Stimulated activated CD4-positive, alpha-beta T cell treated with anti-CD3 and anti-CD28 coated beads, TNF-alpha, amount 100 ng/mL, for 1 hour (primary cell): ENCODE results near the gene HIVEP3.
"Not testable (repeated sequence)": the region's sequence is repeated elsewhere in the genome, so short reads cannot be mapped to it uniquely, and the experiment has no call there.

ENCODE experiments used
- DNase-seq, 3 donors: peaks; one replicate each; pipeline ENCODE4 v3.0.0-alpha.2; 2020; ENCODE audit warnings: low read depth in 3 of 3, low spot score in 1 of 3

HIVEP3 gene

DNA sequence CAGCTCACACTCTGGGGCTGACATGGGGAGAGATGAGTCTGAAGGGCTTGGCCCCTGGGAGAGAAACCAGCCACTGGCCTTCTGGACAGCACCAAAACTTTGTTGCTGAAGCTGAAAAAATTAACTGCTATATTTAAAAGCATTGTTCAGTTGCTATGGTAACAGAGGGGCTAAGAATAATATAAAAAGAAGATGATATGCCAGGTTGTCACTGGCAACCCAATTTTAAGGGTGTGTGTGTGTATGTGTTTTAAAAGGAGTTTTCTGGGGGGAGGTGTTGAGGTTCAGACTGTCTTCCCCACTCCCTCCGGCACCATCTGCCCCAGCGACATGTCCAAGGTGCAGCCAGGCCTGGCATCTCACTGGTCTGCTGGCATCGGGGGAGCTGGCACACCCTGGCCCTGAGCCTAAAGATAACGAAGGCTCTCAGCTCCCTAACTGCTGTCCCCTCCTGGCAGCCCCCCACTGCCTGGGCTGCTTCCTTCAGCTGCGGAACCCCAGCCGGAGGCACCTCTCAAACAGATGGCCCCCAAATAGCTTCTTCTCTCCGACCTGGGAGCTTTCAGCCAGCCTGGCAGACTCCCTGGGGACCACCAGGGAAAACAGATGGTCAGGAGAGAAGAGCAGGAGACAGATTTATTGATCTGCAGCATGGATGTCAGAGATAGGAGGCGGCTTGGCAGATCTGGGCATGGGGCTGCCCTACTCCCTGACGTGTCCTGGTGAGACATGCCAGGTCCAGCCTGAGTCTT, 203.9 kb downstream of the HIVEP3 start:
- DNase-seq = no peak

DNA sequence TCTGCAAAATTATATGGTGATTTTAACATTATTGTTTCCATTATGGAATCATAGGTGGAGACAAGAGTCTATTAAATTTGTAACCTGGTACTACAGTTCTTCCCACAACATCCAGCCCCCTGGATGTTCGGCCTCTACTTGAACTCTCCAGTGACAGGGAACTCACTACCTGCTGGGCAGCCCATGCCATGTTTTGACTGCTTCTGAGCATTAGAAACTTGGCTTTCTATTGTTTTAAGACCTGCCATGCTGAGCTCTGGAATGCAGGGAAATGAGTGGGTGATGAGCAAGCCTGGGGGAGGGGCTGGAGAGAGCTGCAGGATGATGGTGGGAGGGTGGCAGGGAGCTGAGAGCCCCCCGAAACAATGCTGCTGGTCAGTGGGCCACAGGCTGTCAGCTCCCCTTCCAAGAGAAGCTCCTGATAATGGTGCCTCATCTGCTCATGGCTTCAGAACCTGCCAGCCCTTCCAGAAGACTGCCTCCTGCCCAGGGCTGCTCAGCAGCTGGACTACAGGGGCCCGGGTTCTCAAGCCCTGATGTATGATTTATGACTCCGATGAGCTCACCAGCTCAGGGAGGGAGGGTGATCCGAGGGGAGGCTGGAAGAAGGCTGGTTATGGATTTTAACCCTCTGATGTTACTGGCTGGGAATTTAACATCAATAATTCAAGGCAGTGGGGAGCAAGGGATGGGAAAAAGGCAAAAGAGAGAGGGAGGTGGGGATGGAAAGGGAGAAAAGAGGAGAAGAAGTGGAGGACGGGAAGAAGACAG, 205.0 kb downstream of the HIVEP3 start:
- DNase-seq = no peak

DNA sequence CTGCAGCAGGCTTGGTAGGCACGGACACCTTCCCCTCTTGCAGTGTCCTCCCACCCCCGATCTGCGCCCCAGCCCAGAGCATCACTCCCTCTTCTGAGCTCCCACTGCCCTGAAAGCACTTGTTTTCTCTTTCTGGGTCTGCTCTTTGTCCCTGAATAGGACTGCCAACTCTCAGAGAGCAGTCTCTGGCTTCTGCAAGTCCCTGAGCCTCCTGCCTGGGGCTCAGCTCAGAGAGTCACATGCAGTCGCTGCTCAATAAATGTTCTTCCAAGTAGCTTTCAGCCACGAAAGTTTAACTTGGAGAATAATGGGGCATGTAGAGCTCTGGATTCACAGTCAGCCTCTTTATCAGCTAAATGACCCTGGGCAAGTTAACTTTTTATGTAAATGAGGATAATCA, 205.6 kb downstream of the HIVEP3 start:
- DNase-seq = no peak

DNA sequence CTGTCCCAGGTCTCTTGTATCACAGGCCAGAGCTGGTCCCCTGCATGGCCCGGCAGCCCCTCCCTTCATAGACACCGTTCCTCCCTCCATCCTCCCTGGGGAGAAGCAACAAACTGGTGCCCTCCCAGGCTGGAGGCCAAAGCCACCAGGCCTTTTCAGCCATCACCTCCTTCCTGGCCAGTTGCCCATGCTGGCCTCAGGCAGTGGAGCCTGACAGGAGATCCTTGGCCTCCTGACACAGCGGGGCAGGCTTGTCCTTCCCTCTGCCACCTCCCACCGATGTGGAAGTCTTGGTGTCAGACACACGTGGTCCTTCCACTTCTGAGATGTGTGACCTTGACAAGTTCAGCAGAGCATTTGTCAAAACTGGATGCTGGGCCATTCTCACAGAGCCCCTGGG, 206.0 kb downstream of the HIVEP3 start:
- DNase-seq = no peak

DNA sequence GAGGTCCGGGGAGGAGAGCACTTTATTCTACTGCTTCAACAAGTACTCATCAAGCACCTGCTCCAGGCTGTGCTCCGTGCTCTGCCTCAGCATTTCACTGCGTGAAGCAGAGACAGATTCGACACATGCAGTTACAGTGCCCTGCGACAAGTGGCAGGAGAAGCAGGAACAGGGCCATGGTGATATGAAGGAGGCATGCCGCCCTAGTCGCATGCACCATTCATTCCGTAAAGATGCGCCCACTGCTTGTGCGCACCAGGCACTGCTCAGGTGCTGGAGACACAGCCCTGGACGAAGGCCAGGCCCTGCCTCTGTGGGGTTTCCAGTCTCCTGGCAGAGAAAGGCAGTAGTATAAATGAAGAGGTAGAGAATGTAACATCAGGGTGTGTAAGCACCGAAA, 206.6 kb downstream of the HIVEP3 start:
- no peak for DNase-seq

DNA sequence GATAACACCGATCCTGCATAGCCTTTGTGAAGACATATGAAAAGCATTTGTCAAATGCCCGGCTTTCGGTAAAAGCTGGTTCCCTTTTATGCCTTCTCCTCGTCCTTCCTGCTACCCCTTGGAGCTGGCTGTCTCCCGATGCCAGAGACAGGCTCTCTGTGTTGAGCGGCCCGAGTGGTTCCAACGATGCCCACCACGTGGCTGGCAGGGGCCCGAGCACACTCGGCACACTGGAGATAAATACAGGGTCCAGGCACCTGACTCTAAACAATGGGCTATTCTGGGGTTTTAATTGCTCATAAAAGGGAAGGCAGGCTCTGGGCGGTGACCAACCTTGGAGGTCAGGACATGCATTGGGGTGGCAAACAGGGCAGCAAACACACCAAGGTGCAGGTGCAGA, 207.1 kb downstream of the HIVEP3 start:
- no peak for DNase-seq

DNA sequence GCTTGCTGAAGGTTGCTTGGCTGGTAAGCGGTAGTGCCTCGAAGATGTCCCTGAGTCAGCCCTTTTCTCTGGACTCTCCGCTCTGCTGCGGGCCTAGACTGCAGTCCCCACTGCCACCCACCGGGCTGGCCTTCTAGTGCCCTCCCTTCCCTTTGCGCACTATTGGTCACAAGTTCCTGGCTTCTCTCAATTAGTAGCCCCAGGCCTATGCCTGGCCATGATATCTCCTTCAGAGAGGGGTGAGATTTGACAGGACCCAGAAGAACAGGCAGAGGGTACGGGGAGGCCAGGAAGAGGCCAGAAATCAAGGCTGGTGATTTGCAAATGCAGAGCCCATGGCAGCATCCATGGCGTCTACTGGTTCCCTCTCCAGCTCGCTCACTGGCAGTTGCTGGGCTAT, 207.7 kb downstream of the HIVEP3 start:
- DNase-seq = no peak

DNA sequence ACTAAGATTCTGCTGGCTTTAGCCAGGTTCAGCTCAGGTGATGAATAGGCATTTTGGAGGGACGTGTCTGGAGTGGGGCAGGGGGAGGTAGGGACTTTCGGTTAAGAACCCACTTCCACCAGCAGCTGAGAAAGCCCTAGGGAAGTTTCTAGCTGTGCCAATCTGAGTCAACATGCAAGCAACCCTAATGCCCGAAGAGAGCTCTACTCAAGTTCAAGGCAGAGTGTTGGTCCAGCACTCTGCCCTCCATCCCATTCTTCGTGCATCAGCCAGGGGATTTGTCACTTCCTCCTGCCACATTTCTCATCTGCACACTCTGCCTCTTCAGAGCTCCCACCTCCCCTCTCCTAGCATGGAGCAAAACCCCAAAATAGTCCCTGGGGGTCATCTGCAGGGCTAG, 208.8 kb downstream of the HIVEP3 start:
- no peak for DNase-seq

DNA sequence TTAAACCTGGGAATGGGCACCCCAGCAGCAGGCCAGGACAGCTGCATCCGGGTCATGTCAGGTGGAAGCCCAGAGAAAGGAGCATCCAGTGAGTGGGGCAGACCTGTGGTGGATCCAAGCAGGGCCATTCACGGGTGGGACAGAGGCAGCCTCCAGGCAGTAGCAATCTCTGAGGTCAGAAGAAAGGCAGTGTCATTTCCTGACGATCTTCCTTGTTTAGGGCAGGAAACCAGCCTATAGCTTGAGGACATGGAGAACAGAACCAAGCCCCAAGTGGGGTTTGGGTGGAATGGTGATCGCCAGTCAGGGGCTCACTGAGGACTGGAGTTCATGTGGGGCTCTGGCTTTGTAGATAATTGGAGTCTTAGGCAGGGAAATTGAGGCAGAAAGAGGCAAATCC, 209.4 kb downstream of the HIVEP3 start:
- DNase-seq = no peak

DNA sequence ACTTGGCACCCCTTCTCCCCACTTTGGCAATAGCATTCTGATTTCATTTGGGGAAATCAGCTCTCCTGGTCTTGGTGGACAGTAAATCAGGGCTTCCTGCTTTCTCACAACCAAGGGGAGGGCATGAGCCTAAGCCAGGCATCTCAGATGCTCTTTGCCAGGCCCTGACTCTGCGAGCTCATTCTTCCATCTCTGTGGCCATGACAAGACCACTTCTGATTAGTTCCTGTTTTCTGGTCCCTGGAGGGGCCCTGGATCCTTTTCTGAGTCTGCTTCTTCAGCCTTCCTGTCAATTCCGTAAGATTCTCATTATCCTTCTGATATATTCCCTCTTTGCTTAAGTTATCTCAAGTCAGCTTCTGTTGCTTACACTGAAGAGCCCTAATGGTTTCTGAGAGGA, 210.4 kb downstream of the HIVEP3 start:
- DNase-seq = no peak

DNA sequence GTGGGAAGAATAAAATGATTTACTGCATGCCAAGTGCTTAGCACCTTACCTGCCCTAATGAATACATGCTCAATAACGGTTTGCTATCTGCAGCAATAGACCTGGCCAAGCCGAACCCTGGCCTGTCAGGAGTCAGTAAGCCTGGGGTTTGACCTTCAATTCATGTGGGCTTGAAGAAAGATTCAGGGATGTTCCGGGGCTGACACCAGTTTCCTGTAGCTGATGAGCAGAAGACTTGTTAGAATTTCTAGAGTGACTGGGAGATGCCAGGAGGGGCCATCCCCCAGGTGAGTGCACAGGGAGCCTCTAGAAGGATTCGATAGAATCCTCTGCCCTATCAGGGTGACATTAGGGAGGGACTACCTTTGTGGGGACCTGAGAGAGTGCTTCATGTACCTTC, 210.9 kb downstream of the HIVEP3 start:
- no peak for DNase-seq

DNA sequence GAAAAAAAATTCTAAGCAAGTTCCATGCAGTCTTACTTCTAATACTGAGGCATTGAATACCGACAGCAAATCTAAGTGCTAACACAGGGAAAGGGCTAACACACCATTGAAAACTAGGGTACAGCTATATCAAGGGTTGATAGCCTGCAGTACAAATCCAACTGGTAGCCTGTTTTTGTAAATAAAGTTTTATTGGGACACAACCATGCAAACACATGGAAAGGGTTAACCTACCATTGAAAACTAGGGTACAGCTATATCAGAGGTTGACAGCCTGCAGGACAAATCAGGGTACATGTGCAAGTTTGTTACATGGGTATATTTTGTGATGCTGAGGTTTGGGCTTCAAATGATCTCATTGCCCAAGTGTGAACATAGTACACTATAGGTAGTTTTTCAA, 212.9 kb downstream of the HIVEP3 start:
- DNase-seq = no peak

DNA sequence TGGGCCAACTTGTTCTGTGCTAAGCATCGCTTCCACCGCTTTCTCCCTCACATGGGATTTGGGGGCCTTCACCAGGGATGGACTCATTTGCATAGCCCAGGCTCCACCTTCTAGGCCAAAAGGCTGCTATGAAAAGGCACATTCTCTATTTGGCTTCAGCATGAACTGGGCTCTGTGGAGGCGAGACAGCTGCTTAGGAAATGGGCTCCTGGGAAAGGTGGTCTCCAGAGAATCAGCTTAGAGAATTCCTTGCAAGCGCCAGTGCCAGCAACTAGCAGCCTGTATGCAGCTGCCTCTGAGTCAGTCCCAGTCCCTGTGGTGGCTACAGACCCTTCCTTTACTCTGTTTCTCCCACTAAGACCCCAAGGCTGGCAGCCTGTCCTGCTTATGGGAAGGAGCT, 214.5 kb downstream of the HIVEP3 start:
- no peak for DNase-seq

DNA sequence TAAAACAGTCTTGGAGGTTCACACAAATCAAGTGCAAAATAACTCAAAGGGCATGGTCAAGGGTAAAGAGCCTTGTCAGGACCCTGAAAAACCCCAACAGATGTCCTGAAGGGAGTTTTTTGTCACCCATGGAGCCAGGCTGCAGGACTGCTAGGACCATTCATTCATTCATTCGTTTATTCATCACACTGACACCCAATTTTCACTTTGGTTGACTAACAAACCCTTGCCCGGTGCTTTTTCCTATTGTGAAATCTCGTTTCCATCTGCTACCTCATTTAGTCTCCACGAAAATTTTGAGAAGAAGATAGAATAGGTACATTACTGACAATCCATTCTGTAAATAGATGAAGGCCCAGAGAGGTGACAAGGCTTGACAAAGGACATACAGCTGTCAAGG, 216.0 kb downstream of the HIVEP3 start:
- DNase-seq = no peak

DNA sequence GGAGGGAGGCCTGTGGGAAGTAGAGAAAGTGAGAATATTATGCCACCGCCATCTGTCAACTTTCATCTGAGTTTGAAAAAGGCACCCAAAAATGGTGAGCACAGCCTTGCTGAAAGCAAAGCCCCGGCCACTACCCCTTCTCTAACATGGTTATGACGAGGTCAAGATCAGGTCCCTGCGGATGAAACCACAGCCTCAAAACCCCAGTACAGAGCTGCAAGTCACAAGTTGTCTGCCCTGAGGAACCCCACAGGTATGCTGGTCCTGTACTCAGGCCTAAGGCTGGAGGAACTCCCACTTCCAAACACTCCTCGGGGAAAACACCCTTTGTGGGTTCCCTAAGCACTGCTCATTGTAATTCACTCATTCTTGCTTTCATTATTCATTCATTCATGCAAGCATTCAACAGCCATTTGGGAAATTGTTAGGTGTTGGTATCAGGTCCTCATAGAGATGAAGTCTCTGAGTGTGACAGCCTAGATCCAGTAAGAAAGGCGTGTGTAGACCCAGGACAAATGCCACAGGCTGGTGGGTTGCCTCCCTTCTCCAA, 217.7 kb downstream of the HIVEP3 start:
- DNase-seq = no peak

DNA sequence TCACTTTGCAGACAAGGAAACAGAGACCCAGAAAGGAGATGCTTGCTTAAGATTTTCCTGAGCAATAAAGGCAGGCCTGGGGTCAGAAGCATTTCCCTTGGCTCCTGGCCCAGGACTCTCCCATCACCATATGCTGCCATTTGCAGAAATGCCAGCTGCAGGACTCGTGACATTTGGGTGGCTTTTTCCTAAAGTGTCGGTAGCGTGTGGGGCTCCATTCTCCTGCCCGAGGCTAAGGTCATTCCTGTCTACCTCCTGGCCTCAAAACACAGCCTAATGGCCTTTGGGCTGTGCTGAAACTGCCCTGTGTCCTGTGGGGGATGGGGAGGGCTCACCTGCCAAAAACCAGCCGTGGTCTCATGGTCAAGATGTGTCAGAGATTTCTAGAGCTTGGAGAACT, 218.1 kb downstream of the HIVEP3 start:
- DNase-seq = no peak

DNA sequence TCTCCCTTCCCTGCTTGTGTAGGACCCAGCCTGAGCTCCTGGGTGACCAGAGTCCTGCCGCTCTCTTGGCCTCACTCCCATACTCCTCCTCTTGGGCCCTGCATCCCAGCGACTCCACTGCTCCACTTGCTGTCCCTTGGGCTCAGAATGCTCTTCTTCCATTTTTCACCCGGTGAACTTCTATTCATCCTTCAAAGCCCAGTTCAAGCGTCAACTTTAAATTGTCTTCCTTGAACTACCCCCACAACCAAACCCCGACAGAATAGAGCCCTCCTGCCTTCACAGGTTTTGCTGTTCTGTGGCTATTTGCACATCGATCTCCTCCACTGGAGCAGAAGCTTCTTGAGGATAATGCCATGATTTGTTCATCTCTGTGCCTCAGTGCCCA, 218.9 kb downstream of the HIVEP3 start:
- no peak for DNase-seq

DNA sequence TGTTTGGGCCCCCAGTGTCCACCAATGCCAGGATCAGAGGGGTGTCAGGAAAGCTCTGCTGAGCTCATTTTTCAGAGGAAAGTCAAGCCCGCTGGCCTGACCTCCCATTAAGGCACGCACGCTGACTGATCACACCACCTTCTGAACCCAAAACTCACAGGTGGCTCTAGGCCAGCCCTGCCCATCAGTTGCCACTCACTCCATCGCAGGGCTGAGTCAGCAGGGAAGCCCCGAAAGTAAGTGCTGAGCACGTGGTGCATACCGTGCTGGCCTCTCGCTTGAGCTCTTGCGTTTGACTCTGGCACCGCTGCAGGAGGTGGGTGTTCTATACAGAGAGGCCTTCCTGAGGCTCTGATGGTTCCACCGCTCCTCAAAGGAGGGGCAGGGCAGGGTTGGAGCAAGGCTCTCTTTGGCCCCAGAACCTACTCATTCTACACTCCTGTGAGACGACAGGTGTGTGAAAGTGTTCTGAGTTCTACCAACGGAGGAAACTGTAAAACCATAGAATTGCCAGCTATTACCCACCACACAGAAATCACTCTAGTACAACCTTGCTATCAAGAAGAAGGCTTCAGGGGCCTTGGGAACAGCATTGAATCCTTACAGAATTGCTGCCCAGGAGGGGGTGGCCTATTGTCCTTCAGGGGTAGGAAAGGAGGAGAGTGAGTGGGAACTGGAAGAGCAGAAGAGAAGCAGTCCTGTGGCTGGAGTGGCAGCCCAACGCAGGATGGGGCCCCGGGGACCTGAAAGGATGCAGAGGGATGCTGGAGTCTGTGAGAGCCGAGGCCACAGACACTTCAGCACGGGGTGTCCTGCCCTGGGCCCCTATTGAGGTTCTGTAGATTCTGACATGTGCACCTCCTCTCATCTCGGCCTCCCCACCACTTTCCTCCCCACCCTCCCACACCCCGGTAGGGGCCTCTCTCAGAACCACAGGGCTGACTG, 219.5 kb downstream of the HIVEP3 start:
- no peak for DNase-seq

DNA sequence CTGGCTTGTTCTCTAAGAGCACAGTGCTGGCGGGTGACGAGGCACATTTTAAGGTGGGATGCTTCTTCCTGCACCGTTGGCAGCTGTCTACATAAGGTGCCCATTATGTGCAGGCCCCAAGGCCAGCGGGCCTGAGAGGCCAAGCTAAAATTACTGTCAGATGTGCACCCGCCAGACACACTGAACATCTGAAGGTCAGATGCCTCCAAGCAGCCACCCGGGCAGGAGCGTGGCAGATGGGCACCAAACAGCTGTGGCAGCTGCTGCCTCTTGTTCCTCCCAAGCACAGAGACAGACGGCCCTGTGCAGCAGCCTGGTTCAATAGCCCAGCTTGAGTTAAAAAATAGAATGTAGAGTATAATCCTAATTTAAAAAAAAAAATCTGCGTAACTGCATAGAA, 222.3 kb downstream of the HIVEP3 start:
- no peak for DNase-seq

DNA sequence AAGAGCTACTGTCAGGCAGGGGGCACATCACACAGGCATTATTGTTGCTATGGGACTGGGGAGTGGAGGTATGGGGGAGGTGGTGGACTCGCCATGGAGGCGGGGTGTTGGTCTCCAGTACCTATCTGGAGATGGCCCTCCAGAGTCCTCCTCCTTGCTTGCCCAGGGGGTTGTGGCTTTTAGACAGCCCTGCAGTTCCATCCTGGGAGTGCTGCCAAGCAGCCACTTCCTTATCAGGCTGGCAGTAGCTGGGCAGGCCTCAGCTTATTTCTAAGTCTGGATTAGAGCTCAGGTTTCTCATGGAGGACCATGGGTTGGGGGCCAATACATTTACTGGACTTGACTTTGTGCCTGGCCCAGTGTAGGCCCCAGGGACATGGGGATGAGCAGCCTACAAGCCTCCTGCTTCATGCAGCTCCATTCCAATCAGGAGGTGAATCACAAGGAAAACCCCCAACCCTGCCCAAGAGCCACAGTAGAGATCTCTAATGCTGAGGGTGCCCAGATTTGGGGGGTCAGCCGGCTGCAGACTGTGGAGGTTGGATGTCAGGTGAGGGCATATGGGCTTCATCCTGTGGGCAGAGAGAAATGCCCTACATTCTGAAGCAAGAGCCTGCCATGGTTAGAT, 223.5 kb downstream of the HIVEP3 start:
- DNase-seq = no peak

DNA sequence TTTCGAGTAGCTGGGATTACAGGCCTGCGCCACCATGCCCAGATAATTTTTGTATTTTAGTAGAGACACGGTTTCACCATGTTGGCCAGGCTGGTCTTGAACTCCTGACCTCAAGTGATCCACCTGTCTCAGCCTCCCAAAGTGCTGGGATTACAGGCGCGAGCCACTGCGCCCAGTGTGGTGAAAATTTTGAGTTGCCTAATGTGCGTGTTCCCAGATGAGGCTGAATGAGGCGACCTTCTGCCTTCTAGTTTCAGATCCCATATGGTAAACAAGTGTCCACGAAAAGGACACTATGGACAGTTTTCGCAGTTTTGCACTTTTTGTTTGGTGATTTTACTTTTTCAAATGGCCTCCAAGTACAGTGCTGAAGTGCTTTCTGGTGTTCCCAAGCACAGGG, 226.8 kb downstream of the HIVEP3 start:
- DNase-seq = not testable (repeated sequence)
